Psoas muscle (tissue), 8 donors: ENCODE results near the gene NAA11. TPM values are rescaled to one million over a fixed set of nuclear protein-coding genes. Genes with fewer than 3 reads are reported as not detected.

ENCODE experiments used
- ATAC-seq, 4 donors: fragments of 200-7000 bp; cut with Tn5 transposase; one replicate each; pipeline ENCODE4 v1.9.1; 2020; ENCODE audit warnings: moderate library complexity in 3 of 4, mild to moderate bottlenecking in 2 of 4
- DNase-seq, 2 donors: peaks; one replicate each; pipeline ENCODE4 v3.0.0-alpha.2; 2020
- H3K27ac ChIP-seq: fragments of 200-600 bp; one replicate; pipeline ENCODE4 v1.8.0; 2022
- H3K27me3 ChIP-seq, 3 donors: fragments of 200-600 bp in 1 of 3; one replicate each; pipeline versions ENCODE4 v1.6.1 to v1.8.0; 2013 to 2022; ENCODE audit warnings: low read length in 2 of 3, mild to moderate bottlenecking in 2 of 3, moderate library complexity in 1 of 3; ENCODE audit not compliant: insufficient read depth in 3 of 3
- H3K36me3 ChIP-seq, 2 donors: fragments of 200-600 bp in 1 of 2; one replicate each; pipeline versions ENCODE4 v1.6.1 to v1.8.0; 2013 to 2022; ENCODE audit warnings: low read depth in 1 of 2, mild to moderate bottlenecking in 1 of 2, moderate library complexity in 1 of 2; ENCODE audit not compliant: insufficient read depth in 1 of 2
- H3K4me1 ChIP-seq: fragments of 200-600 bp; one replicate; pipeline ENCODE4 v1.8.0; 2022
- H3K4me3 ChIP-seq: fragments of 200-600 bp; one replicate; pipeline ENCODE4 v1.8.0; 2022; ENCODE audit warnings: mild to moderate bottlenecking
- H3K9me3 ChIP-seq: fragments of 200-600 bp; one replicate; pipeline ENCODE4 v1.8.0; 2022
- WGBS, 3 donors: extraction: QIAGEN DNeasy Blood & Tissue Kit; methylation state at CpG; one replicate each; pipeline versions ENCODE4 v1.1.6 to v1.1.7; 2013; 5-methylcytosine and 5-hydroxymethylcytosine counted together
- intact Hi-C, 2 donors: fragments of 100-400 bp; cut with DNase I; formaldehyde crosslinking; loops; one replicate each; pipeline versions ENCODE4 v1.11.0 to v1.14.2; 2022
- polyA plus RNA-seq, 3 donors: library from polyadenylated mRNA; stranded (reverse); fragments of 200-250 nt; gene quantifications; one replicate each; pipeline ENCODE4 v1.2.3, GENCODE V29; 2013
- total RNA-seq, 4 donors: library from RNA; stranded (reverse); fragmentation: NEBNext Ultra II Directional in 2 of 4; extraction: Animal tissue kit (Norgen Biotek cat#: 25700) in 2 of 4; gene quantifications; one replicate each; pipeline versions ENCODE4 v1.2.1 to v1.2.4, GENCODE V29; 2021 to 2023
- TF ChIP-seq, protein P1 (sequence below): fragments of 200-600 bp; IDR thresholded peaks from one replicate; pipeline ENCODE4 v1.8.0; 2022; ENCODE audit warnings: antibody characterized with exemption
- donor health status: healthy with polysubstance abuse.
- donor health status: DM: no; HTN: no; CAD: no; lungs with moderate emphysema.
- donor health status: Bipolar disorder and iron deficiency.
- donor health status: healthy.
- donor health status: DM: yes; HTN: yes; CAD: no.
- donor health status: DM: no; HTN: no; CAD: no.
- donor health status: DM: no; HTN: no; CAD: no.
- donor health status: DM: yes; HTN: yes; CAD: no.

NAA11 gene
- total and polyA plus RNA-seq, 7 donors, result not detected

DNA sequence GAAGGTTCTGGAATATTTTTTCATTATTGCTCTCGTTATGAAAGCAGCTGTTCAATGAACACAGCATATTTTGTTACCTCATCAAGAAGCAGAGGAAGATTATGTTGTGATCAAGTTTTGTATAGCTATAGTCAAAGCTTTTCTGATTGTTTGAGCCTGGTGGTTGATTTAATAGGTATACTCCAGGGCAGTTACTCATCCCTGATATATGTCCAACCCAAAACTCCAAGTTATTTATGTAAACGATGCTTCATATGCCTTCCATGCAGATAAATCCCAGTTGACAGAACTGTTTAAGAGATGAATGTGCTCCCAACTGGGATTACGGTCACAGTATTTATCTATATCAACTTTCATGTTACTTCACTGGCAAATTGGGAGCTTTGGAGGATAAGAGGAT is 19.1 kb downstream of the NAA11 start:
- intact Hi-C loops, result no loop called here
- no peaks in the 10 kb centered on the region for H3K9me3 ChIP-seq
- no peak overlapping the region for H3K27ac ChIP-seq
- TF ChIP-seq, protein P1, sequence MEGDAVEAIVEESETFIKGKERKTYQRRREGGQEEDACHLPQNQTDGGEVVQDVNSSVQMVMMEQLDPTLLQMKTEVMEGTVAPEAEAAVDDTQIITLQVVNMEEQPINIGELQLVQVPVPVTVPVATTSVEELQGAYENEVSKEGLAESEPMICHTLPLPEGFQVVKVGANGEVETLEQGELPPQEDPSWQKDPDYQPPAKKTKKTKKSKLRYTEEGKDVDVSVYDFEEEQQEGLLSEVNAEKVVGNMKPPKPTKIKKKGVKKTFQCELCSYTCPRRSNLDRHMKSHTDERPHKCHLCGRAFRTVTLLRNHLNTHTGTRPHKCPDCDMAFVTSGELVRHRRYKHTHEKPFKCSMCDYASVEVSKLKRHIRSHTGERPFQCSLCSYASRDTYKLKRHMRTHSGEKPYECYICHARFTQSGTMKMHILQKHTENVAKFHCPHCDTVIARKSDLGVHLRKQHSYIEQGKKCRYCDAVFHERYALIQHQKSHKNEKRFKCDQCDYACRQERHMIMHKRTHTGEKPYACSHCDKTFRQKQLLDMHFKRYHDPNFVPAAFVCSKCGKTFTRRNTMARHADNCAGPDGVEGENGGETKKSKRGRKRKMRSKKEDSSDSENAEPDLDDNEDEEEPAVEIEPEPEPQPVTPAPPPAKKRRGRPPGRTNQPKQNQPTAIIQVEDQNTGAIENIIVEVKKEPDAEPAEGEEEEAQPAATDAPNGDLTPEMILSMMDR, result no peak
- no peaks in the 10 kb centered on the region for H3K27me3 ChIP-seq
- no peaks in the 10 kb centered on the region for H3K36me3 ChIP-seq
- DNase-seq (no peak), ATAC-seq (no peak)
- H3K4me3 ChIP-seq, result no peak overlapping the region
- WGBS, 3 donors, result 38 to 57% (median 50%) methylated on average over 3 of the region's 3 CpGs
- no peaks in the 10 kb centered on the region for H3K4me1 ChIP-seq

DNA sequence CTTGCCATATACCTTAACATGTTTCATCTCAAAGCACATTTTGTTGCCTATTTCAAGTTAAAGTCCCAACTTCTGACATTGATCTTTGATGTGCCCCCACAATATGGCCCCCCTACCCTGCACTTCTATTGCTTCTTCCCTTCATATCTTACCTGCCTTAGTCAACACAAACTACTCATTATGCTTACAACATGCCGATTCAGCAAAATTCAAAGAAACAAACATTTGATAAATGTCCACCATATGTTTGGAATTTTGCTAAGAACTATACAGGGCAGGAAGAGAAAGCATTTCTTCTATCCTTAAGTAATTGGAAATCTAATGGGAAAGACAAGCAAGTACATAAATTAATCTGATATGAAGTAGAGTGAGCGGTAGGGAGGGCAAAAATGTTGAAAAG is 25.6 kb downstream of the NAA11 start:
- no peak for ATAC-seq
- Histone ChIP-seq H3K36me3 (no peaks in the 10 kb centered on the region), H3K4me1 (no peaks in the 10 kb centered on the region), H3K27me3 (no peaks in the 10 kb centered on the region), H3K27ac (no peak overlapping the region), H3K9me3 (no peaks in the 10 kb centered on the region), H3K4me3 (no peak overlapping the region)
- DNase-seq, result no peak
- intact Hi-C loops, result no loop called here
- TF ChIP-seq, protein P1, result no peak
- 70 to 96% (median 92%) methylated on average over 2 of the region's 2 CpGs for WGBS, 3 donors

DNA sequence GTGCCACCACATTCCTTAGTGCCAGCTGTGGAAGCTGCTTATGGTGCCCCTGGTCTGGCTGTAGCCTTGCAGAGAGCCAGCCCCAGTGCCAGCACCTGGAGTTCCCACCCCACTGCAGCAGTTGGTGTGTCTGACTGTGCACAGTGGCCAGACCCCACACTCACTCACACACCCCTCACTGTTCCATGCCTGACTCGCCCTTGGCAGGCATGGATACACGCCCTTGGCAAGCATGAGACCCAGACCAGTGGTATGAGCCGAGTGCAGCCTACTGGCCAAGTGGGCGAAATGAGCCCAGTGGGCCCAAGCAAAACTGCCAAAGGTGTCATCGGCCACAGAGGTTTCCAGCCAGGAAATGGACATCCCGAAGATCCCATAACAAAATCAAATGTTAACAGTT is 27.4 kb downstream of the NAA11 start:
- intact Hi-C loops, result no loop called here
- ATAC-seq, result no peak
- WGBS, 3 donors, result 44 to 62% (median 52%) methylated on average over 6 of the region's 6 CpGs

DNA sequence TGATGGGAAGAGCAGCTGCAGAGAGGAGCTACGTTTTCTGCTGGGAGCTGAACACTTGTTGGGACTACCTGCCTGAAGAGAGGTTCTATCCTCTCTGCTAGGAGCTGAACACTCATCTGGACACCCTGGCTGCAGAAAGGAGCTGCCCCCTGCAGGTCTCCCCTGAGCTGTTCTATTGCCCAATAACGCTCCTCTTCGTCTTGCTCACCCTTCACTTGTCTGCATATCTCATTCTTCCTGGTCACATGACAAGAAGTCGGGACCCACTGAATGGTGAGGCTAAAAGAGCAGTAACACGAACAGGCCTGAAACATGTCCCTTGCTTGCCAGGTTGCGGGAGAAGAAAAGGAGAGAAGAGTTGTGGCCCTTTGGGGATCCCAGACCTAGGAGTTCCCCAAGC is 27.8 kb downstream of the NAA11 start:
- WGBS, 3 donors, result 78 to 91% (median 86%) methylated on average over 6 of the region's 6 CpGs
- Histone ChIP-seq H3K27ac (no peak overlapping the region), H3K4me3 (no peak overlapping the region), H3K9me3 (no peaks in the 10 kb centered on the region), H3K36me3 (no peaks in the 10 kb centered on the region), H3K4me1 (no peaks in the 10 kb centered on the region), H3K27me3 (no peaks in the 10 kb centered on the region)
- DNase-seq (no peak), ATAC-seq (no peak)
- intact Hi-C loops, result no loop called here
- TF ChIP-seq, protein P1, result no peak

More for the DNA sequence above, 27.4 kb downstream of the NAA11 start:
- Histone ChIP-seq H3K36me3 (no peaks in the 10 kb centered on the region), H3K4me3 (no peak overlapping the region), H3K27ac (no peak overlapping the region), H3K4me1 (no peaks in the 10 kb centered on the region), H3K27me3 (no peaks in the 10 kb centered on the region), H3K9me3 (no peaks in the 10 kb centered on the region)
- TF ChIP-seq, protein P1, result no peak
- peak in 1 of 2 donors; percentile 9 for DNase-seq

DNA sequence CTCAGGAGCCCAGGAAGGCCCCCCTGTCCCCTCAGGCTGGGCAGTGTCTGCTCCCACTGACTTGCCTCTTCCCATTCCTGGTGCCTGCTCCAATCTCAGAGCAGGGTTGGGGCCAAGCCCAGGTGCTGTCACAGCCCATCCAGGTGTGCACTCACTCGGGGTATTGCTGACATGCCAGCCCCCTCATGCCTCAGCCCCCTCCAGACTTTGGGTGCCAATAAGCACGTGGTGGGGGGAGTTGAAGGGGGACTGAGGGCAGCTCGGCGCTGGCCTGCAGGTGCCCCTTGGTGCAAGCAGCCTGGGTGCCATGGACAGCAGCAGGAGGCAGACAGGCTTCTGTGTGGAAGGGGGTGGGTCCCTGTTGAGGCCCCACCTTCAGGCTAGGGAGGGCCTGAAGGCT is 28.4 kb downstream of the NAA11 start:
- Histone ChIP-seq H3K4me3 (no peak overlapping the region), H3K4me1 (no peaks in the 10 kb centered on the region), H3K36me3 (no peaks in the 10 kb centered on the region), H3K27me3 (no peaks in the 10 kb centered on the region), H3K9me3 (no peaks in the 10 kb centered on the region), H3K27ac (no peak overlapping the region)
- intact Hi-C loops, result no loop called here
- TF ChIP-seq, protein P1, result no peak
- 77 to 90% (median 88%) methylated on average over 4 of the region's 4 CpGs for WGBS, 3 donors
- DNase-seq (no peak), ATAC-seq (no peak)
